22Rv1 (cell line): ENCODE data around the gene ENPP6.
"Not testable (repeated sequence)": the region's sequence is repeated elsewhere in the genome, so short reads cannot be mapped to it uniquely, and the experiment has no call there.

ENCODE experiments used
- H3K27ac ChIP-seq: fragments of 450-650 bp; 2 replicates; pipeline ENCODE4 v1.5.1; 2017
- ZFX ChIP-seq: fragments of 450-650 bp; IDR thresholded peaks from 2 replicates; pipeline ENCODE4 v1.6.1; 2017; ENCODE audit warnings: antibody characterized with exemption, borderline replicate concordance
- TF ChIP-seq, protein P1 (sequence below): fragments of 450-650 bp; IDR thresholded peaks from 2 replicates; pipeline ENCODE4 v1.5.1; 2017; ENCODE audit warnings: mild to moderate bottlenecking

The ENPP6 gene

GRCh38 chr4:184052616-184053015 is 165.1 kb downstream of the ENPP6 start:
- TF ChIP-seq ZFX: no peak
- TF ChIP-seq, protein P1, sequence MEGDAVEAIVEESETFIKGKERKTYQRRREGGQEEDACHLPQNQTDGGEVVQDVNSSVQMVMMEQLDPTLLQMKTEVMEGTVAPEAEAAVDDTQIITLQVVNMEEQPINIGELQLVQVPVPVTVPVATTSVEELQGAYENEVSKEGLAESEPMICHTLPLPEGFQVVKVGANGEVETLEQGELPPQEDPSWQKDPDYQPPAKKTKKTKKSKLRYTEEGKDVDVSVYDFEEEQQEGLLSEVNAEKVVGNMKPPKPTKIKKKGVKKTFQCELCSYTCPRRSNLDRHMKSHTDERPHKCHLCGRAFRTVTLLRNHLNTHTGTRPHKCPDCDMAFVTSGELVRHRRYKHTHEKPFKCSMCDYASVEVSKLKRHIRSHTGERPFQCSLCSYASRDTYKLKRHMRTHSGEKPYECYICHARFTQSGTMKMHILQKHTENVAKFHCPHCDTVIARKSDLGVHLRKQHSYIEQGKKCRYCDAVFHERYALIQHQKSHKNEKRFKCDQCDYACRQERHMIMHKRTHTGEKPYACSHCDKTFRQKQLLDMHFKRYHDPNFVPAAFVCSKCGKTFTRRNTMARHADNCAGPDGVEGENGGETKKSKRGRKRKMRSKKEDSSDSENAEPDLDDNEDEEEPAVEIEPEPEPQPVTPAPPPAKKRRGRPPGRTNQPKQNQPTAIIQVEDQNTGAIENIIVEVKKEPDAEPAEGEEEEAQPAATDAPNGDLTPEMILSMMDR: no peak
- H3K27ac ChIP-seq: no peak overlapping the region

DNA sequence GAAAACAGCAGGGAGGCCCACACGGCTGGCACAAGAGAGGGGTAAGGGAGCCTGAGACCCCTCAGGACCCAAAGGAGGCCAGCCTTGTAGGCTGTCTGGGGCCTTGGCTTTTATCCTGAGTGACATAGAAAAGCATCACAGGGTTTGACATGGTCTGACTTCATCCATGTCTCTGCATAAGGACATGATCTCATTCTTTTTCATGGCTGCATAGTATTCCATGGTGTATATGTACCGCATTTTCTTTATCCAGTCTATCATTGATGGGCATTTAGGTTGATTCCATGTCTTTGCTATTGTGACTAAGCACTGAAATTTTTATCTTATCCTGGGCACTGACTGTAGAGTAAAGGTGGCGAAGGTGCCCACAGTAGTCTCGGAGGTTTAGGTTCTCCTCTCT is 166.4 kb downstream of the ENPP6 start:
- H3K27ac ChIP-seq: not testable (repeated sequence)

DNA sequence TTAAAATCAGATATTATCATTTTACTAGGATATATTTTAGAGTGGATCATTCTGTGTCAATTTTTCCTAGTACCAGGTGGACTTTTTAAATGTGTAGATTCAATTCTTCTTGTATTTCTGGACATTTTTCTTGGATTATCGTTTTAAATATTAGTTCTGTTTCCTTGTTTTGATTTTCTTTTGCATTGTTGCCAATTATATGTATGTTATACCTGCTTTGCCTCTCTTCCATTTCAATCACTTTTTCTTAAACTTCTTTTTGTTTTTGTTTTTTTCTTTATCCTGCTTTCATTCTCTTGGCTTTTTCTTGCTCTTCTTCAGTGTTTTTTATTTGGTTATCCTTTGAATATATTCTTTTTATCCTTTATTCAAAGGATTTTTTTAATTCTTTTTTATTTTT is 171.5 kb downstream of the ENPP6 start:
- no peak for TF ChIP-seq ZFX
- TF ChIP-seq, protein P1: no peak
- no peak overlapping the region for H3K27ac ChIP-seq

GRCh38 chr4:184041156-184041555 is 176.5 kb downstream of the ENPP6 start:
- TF ChIP-seq ZFX: no peak
- TF ChIP-seq, protein P1: no peak
- no peak overlapping the region for H3K27ac ChIP-seq

DNA sequence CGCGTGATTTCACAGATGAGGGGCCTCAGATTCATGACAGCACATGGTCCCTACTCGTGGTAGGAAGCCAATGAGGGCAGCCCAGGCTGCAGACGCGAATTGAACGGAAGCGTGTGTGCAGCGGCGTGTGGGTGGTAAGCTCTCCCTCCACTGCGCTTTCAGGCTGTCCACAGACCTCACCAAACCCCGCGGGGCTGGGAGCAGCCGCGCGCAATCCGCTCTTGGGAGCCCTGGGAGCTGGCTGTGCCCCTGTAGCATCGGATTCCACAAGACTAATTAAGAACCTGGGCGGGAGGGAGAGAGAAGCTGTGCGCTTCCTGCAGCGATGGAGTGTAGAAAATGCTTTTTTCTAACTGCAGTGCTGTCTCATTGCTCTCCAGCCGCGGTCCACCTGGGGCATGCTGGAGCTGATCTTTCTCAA is 177.7 kb downstream of the ENPP6 start:
- no peak overlapping the region for H3K27ac ChIP-seq
- TF ChIP-seq, protein P1: no peak
- TF ChIP-seq ZFX: no peak
